ENCODE measurements around the gene STARD7.
A peak's percentile ranks its signal among the peaks of the same experiment; 100 is the strongest.

STARD7 gene

GRCh38 chr2:96195410-96196066, 13.1 kb downstream of the STARD7 start:
- DNase-seq = no peak

GRCh38 chr2:96191937-96192670, 16.5 kb downstream of the STARD7 start:
- DNase-seq = no peak

- no peak for DNase-seq
These were observed 19.7 kb downstream of the STARD7 start for GRCh38 chr2:96188821-96189526.

GRCh38 chr2:96186562-96186961, 22.1 kb downstream of the STARD7 start:
- no peak for DNase-seq

- no peak for DNase-seq
These were observed 23.1 kb downstream of the STARD7 start for GRCh38 chr2:96185516-96185915.

- DNase-seq = no peak
These were observed 23.6 kb downstream of the STARD7 start for GRCh38 chr2:96184989-96185388.

GRCh38 chr2:96184188-96184587, 24.4 kb downstream of the STARD7 start:
- no peak for DNase-seq

- DNase-seq = no peak
These were observed 27.1 kb downstream of the STARD7 start for GRCh38 chr2:96181529-96181928.

- DNase-seq = no peak
These were observed 28.1 kb downstream of the STARD7 start for GRCh38 chr2:96180521-96180920.

- no peak for DNase-seq
These were observed 28.6 kb downstream of the STARD7 start for GRCh38 chr2:96180002-96180401.

GRCh38 chr2:96176661-96177060, 32.0 kb downstream of the STARD7 start:
- DNase-seq = no peak

- no peak for DNase-seq
These were observed 32.7 kb downstream of the STARD7 start for GRCh38 chr2:96175951-96176350.

- DNase-seq = peak; percentile 32
These were observed 34.1 kb downstream of the STARD7 start for GRCh38 chr2:96174251-96175144.

- DNase-seq = no peak
These were observed 36.8 kb downstream of the STARD7 start for GRCh38 chr2:96171831-96172230.

- DNase-seq = no peak
These were observed 38.0 kb downstream of the STARD7 start for GRCh38 chr2:96170626-96171025.

- no peak for DNase-seq
These were observed 38.6 kb downstream of the STARD7 start for GRCh38 chr2:96169868-96170507.

GRCh38 chr2:96167407-96168013, 41.1 kb downstream of the STARD7 start:
- DNase-seq = no peak

- DNase-seq = no peak
These were observed 44.0 kb downstream of the STARD7 start for GRCh38 chr2:96164459-96165184.

- no peak for DNase-seq
These were observed 44.7 kb downstream of the STARD7 start for GRCh38 chr2:96163768-96164429.

GRCh38 chr2:96163415-96163767, 45.2 kb downstream of the STARD7 start:
- no peak for DNase-seq

- DNase-seq = no peak
These were observed 46.7 kb downstream of the STARD7 start for GRCh38 chr2:96161898-96162297.

All from DMS79 (cell line).